Panc1 (cell line): ENCODE results near the gene PLEKHG5. TPM values are rescaled to one million over a fixed set of nuclear protein-coding genes. Genes with fewer than 3 reads are reported as not detected.

Experiments used
- ATAC-seq: fragments of 200-7000 bp; cut with Tn5 transposase; 2 replicates; pipeline ENCODE4 v1.9.1; 2020; ENCODE audit warnings: mild to moderate bottlenecking, moderate library complexity
- BruUV-seq: library from RNA; stranded (reverse); fragments of 400-500 nt; replicated peaks from 2 replicates; lab custom pipeline; 2021; lab: Mats Ljungman, UMichigan
- CTCF ChIA-PET: fragments of 300-600 bp; sonication (Branson Sonifier 250); formaldehyde crosslinking; loops from one replicate; lab custom pipeline; 2022; ENCODE audit warnings: antibody characterized with exemption; lab: Charles Lee
- POLR2A ChIA-PET: fragments of 300-600 bp; sonication (Branson Sonifier 250); formaldehyde crosslinking; loops from one replicate; lab custom pipeline; 2022; ENCODE audit warnings: antibody characterized with exemption; lab: Charles Lee
- DNase-seq: peaks from one replicate; pipeline ENCODE4 v3.0.0-alpha.2; 2010; ENCODE audit warnings: low read depth, low spot score
- H3K27ac ChIP-seq: 2 replicates; pipeline ENCODE4 v1.5.1; 2011; ENCODE audit warnings: mild to moderate bottlenecking, low read length, inconsistent platforms
- H3K27me3 ChIP-seq: fragments of 200-500 bp; sonication (Bioruptor generic); 2 replicates; pipeline ENCODE4 v1.6.0; 2014; ENCODE audit warnings: low read length, inconsistent platforms; ENCODE audit not compliant: control insufficient read depth, insufficient read depth
- H3K36me3 ChIP-seq: fragments of 200-500 bp; sonication (Bioruptor generic); 2 replicates; pipeline ENCODE4 v1.5.1; 2014; ENCODE audit warnings: inconsistent platforms, mild to moderate bottlenecking, low read length, moderate library complexity; ENCODE audit not compliant: control insufficient read depth, insufficient read depth
- H3K4me1 ChIP-seq: 2 replicates; pipeline ENCODE4 v1.5.1; 2011; ENCODE audit warnings: inconsistent platforms, mild to moderate bottlenecking, low read length, moderate library complexity; ENCODE audit not compliant: control insufficient read depth, insufficient read depth
- H3K4me3 ChIP-seq, 2 experiments: 2 replicates each; pipeline ENCODE4 v1.5.1; 2011 to 2012; ENCODE audit warnings: low read depth in 2 of 2, low read length in 2 of 2, mild to moderate bottlenecking in 2 of 2, inconsistent platforms in 1 of 2, moderate library complexity in 1 of 2
- H3K9me3 ChIP-seq: fragments of 200-500 bp; sonication (Bioruptor generic); 2 replicates; pipeline ENCODE4 v1.5.1; 2014; ENCODE audit warnings: low read depth, mild to moderate bottlenecking, inconsistent platforms, low read length, moderate library complexity; ENCODE audit not compliant: control insufficient read depth, insufficient read depth
- POLR2AphosphoS5 ChIP-seq: IDR thresholded peaks from 2 replicates; pipeline ENCODE4 v1.6.1; 2012; ENCODE audit warnings: mild to moderate bottlenecking, low read depth, low read length, moderate library complexity
- REST ChIP-seq, 2 experiments: IDR thresholded peaks; 2 replicates each; pipeline ENCODE4 v1.6.1; 2011 to 2012; ENCODE audit warnings: low read depth in 2 of 2, control low read depth in 1 of 2, low read length in 1 of 2, mild to moderate bottlenecking in 1 of 2, moderate library complexity in 1 of 2; ENCODE audit not compliant: insufficient read depth in 1 of 2
- SIN3A ChIP-seq: IDR thresholded peaks from 2 replicates; pipeline ENCODE4 v1.6.1; 2012; ENCODE audit warnings: low read depth, mild to moderate bottlenecking, low read length, moderate library complexity, borderline replicate concordance; ENCODE audit not compliant: insufficient read depth
- TCF7L2 ChIP-seq: IDR thresholded peaks from 2 replicates; pipeline ENCODE4 v1.6.1; 2011; ENCODE audit warnings: mild to moderate bottlenecking, low read depth, low read length, inconsistent platforms
- in situ Hi-C: cut with HindIII; loops from 2 replicates; pipeline ENCODE4 v1.10.0; 2016; ENCODE audit warnings: low sequenced_read_pairs, low pct_unique_long_range_greater_than_20kb
- intact Hi-C: fragments of 100-400 bp; cut with micrococcal nuclease; formaldehyde crosslinking; loops from one replicate; pipeline ENCODE4 v1.10.0; 2022; ENCODE audit not compliant: unreplicated experiment
- total RNA-seq: library from RNA; stranded (reverse); gene quantifications from one replicate; pipeline ENCODE4 v1.2.1, GENCODE V29; 2021; ENCODE audit not compliant: unreplicated experiment
- TF ChIP-seq, protein P1 (sequence below): fragments of 450-650 bp; IDR thresholded peaks from 2 replicates; pipeline ENCODE4 v1.5.1; 2017; ENCODE audit warnings: mild to moderate bottlenecking

Gene PLEKHG5
- total RNA-seq, 1 experiment from 2014 or later = 6.8 TPM

DNA sequence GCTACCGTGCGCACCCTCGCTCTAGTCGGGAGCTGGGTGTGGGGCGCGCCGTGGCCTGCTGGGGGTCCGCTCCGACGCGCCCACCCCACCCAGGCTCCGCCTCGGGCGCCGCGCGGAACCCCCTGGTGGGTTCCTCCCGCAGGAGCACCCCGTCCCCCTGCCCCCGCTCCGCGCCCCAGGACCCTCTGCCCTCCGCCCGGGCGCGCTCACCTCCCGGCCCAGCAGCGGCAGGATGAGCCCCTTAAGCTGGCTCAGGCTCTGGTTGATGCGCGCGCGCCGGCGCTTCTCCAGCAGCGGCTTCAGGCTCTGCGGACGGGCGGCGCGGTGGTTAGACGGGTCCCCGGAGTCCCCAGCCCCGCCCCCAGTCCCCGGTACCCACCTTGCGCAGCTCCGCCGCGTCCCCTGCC, 72.1 kb downstream of the PLEKHG5 start:
- DNase-seq = no peak

GRCh38 chr1:6418668-6419396, 72.6 kb downstream of the PLEKHG5 start:
- ChIA-PET CTCF (interaction anchor here (0.5 to 1.8 kb wide), 3 partner anchors 17 to 213 kb away, joined by 4 to 11 read pairs (median 5); no protein-coding TSS in a partner anchor), POLR2A (interaction anchor here (0.6 kb wide), 1 partner anchor 184 kb away, joined by 3 read pairs; no protein-coding TSS in a partner anchor)
- Histone ChIP-seq H3K36me3 (no peaks in the 10 kb centered on the region; the same call in 1 of the 2 replicates), H3K9me3 (no peaks in the 10 kb centered on the region), H3K4me3 (peak overlapping the region; percentile 41 to 45), H3K27me3 (no peaks in the 10 kb centered on the region), H3K27ac (no peak overlapping the region), H3K4me1 (peaks cover 21% of the 10 kb centered on the region)
- in situ Hi-C loops (no loop called here), intact Hi-C loops (no loop called here)
- ATAC-seq = peak; percentile 4; the same call in 1 of the 2 replicates
- BruUV-seq = no TSS peak
- TF ChIP-seq TCF7L2 (no peak), REST (IDR thresholded peaks at IDR 0.05; ENCODE audit: insufficient read depth in 1 of 2, low read depth in 2 of 2, low read length in 1 of 2) (no peak), SIN3A (no peak), POLR2AphosphoS5 (no peak)
- TF ChIP-seq, protein P1, sequence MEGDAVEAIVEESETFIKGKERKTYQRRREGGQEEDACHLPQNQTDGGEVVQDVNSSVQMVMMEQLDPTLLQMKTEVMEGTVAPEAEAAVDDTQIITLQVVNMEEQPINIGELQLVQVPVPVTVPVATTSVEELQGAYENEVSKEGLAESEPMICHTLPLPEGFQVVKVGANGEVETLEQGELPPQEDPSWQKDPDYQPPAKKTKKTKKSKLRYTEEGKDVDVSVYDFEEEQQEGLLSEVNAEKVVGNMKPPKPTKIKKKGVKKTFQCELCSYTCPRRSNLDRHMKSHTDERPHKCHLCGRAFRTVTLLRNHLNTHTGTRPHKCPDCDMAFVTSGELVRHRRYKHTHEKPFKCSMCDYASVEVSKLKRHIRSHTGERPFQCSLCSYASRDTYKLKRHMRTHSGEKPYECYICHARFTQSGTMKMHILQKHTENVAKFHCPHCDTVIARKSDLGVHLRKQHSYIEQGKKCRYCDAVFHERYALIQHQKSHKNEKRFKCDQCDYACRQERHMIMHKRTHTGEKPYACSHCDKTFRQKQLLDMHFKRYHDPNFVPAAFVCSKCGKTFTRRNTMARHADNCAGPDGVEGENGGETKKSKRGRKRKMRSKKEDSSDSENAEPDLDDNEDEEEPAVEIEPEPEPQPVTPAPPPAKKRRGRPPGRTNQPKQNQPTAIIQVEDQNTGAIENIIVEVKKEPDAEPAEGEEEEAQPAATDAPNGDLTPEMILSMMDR = no peak
- no peak for DNase-seq

More for the DNA sequence above, 72.1 kb downstream of the PLEKHG5 start:
- Histone ChIP-seq H3K9me3 (no peaks in the 10 kb centered on the region), H3K4me1 (peaks cover 23% of the 10 kb centered on the region), H3K4me3 (peak overlapping the region; percentile 41 to 45), H3K36me3 (no peaks in the 10 kb centered on the region; the same call in 1 of the 2 replicates), H3K27me3 (no peaks in the 10 kb centered on the region), H3K27ac (no peak overlapping the region)
- TF ChIP-seq TCF7L2 = no peak
- no peak for TF ChIP-seq POLR2AphosphoS5
- TF ChIP-seq REST (IDR thresholded peaks at IDR 0.05; ENCODE audit: insufficient read depth in 1 of 2, low read depth in 2 of 2, low read length in 1 of 2) = no peak
- TF ChIP-seq, protein P1 = no peak
- TF ChIP-seq SIN3A = no peak
- peak; percentile 54 for ATAC-seq
- ChIA-PET POLR2A (interaction anchor here (0.6 kb wide), 2 partner anchors 184 to 1630 kb away, joined by 3 to 7 read pairs; no protein-coding TSS in a partner anchor), CTCF (interaction anchor here (0.5 to 1.8 kb wide), 5 partner anchors 18 to 214 kb away, joined by 3 to 11 read pairs (median 4); no protein-coding TSS in a partner anchor)
- BruUV-seq = no TSS peak
- intact Hi-C loops (no loop called here), in situ Hi-C loops (no loop called here)
